PFSK-1 (cell line): Measurements from ENCODE around the gene CDC42EP3.

Experiments used
- POLR2AphosphoS5 ChIP-seq: IDR thresholded peaks from 2 replicates; pipeline ENCODE4 v1.6.1; 2012; ENCODE audit warnings: low read depth, mild to moderate bottlenecking, control low read depth, low read length, moderate library complexity
- REST ChIP-seq, 2 experiments: IDR thresholded peaks; 2 replicates each; pipeline versions ENCODE4 v1.6.1 to v1.8.0; 2011 to 2012; ENCODE audit warnings: low read depth in 2 of 2, low read length in 2 of 2, control low read depth in 1 of 2, inconsistent platforms in 1 of 2, mild to moderate bottlenecking in 1 of 2, moderate library complexity in 1 of 2; ENCODE audit not compliant: insufficient read depth in 1 of 2
- SIN3A ChIP-seq: IDR thresholded peaks from 2 replicates; pipeline ENCODE4 v1.6.1; 2012; ENCODE audit warnings: mild to moderate bottlenecking, low read length, moderate library complexity, borderline replicate concordance; ENCODE audit not compliant: insufficient read depth
- TAF1 ChIP-seq: IDR thresholded peaks from 2 replicates; pipeline ENCODE4 v1.6.1; 2012; ENCODE audit warnings: low read length, control low read depth, borderline replicate concordance; ENCODE audit not compliant: insufficient read depth

- TF ChIP-seq POLR2AphosphoS5 (no peak), SIN3A (no peak), REST (IDR thresholded peaks at IDR 0.05; ENCODE audit: insufficient read depth in 1 of 2, low read depth in 2 of 2, low read length in 2 of 2) (no peak), TAF1 (no peak)
Observed at GRCh38 chr2:37682473-37682872, 11.0 kb upstream of the CDC42EP3 start.
